Stimulated activated CD4-positive, alpha-beta T cell treated with anti-CD3 and anti-CD28 coated beads, Interleukin-15, amount 100 ng/mL, for 24 hours (primary cell): ENCODE measurements around the gene CES2.
"Not testable (repeated sequence)": the region's sequence is repeated elsewhere in the genome, so short reads cannot be mapped to it uniquely, and the experiment has no call there.

Experiments
- DNase-seq: peaks from one replicate; pipeline ENCODE4 v3.0.0-alpha.2; 2020

The CES2 gene

GRCh38 chr16:66937725-66938337 is 2.5 kb downstream of the CES2 start:
- DNase-seq: no peak

- DNase-seq: no peak
These were observed 4.0 kb downstream of the CES2 start for GRCh38 chr16:66939366-66939765.

GRCh38 chr16:66940236-66940635 is 4.9 kb downstream of the CES2 start:
- no peak for DNase-seq

DNA sequence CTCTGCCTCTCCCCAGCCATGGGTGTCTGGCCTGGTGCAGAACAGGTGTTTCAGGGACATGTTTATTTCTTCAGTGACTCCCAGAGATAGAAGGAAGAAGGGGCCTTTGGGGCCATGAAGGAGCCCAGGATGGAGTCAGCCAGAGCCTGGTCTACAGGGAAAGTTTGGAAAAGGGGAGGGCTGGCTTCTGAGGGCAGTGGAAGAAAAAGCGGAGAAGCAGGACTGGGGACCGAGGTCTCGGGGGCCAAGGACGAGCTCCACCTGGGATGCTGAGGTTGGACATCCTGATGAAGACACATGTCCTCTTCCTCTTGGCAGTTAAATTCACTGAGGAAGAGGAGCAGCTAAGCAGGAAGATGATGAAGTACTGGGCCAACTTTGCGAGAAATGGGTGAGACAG is 7.7 kb downstream of the CES2 start:
- no peak for DNase-seq

- DNase-seq: no peak
These were observed 8.2 kb downstream of the CES2 start for GRCh38 chr16:66943426-66944053.

GRCh38 chr16:66944054-66944441 is 8.7 kb downstream of the CES2 start:
- no peak for DNase-seq

- not testable (repeated sequence) for DNase-seq
These were observed 9.7 kb downstream of the CES2 start for GRCh38 chr16:66944971-66945370.

- DNase-seq: no peak
These were observed 10.6 kb downstream of the CES2 start for GRCh38 chr16:66945939-66946338.

DNA sequence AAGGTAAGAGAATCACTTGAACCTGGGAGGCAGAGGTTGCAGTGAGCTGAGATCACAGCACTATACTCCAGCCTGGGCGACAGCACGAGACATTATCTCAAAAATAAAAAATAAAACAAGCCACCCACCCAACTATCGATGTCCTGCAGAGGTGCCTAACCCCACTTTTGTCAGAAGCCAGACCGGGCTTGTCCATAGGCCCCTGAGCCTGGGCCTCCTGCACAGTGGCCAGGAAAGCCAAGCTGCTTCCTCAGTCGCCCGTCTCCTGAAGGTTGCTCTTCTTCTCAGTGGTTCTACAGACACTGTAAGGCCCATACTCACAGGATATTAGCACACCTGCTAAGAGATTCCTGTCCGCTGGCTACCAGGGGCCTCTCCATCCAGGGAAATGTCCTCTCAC is 11.2 kb downstream of the CES2 start:
- no peak for DNase-seq

GRCh38 chr16:66946974-66947301 is 11.6 kb downstream of the CES2 start:
- no peak for DNase-seq

- DNase-seq: peak; percentile 90
These were observed 12.2 kb downstream of the CES2 start for GRCh38 chr16:66947302-66948065.

- peak; percentile 27 for DNase-seq
These were observed 13.0 kb downstream of the CES2 start for GRCh38 chr16:66948134-66948836.

GRCh38 chr16:66948837-66949225 is 13.5 kb downstream of the CES2 start:
- no peak for DNase-seq

DNA sequence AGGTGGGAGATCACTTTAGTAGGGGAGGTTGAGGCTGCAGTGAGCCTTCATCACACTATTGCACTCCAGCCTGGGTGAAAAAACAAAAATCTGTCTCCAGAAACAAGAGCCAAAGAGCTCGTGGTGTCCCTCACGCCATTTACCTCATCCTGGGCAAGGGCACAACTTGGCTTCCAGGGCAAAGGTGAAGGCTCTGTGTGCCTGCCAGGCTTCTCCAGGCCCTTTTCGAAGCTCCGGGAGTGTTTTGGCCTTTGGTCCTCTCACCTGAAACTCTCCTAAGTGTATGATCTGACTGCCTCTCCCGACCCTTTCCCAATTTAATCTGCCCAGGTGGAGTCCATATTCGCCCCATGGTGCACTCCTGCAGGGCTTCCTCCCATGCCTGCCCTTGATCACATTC is 14.2 kb downstream of the CES2 start:
- no peak for DNase-seq

DNA sequence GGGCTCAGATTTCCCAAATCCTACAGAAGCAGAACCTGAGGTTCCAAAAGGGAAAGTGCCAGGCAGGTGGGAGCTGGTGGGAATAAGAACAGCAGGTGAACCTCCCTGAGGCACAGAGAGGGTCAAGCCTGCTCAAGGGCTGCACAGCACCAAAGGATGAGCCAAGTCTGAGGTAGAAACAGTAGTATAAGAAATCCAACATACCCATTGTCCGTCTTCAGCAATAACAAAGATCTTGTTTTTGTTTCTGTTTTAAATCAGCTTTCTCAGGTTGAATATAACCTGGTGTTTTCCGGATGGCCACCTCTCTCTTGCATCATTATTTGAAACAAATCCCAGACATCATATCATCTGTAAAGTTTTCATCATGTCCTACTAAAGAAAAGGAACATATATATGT is 15.1 kb downstream of the CES2 start:
- no peak for DNase-seq

GRCh38 chr16:66950971-66951790 is 15.9 kb downstream of the CES2 start:
- DNase-seq: no peak

- DNase-seq: no peak
These were observed 17.3 kb downstream of the CES2 start for GRCh38 chr16:66952430-66953110.

GRCh38 chr16:66953462-66954096 is 18.3 kb downstream of the CES2 start:
- no peak for DNase-seq

GRCh38 chr16:66954097-66954659 is 18.9 kb downstream of the CES2 start:
- peak; percentile 85 for DNase-seq

DNA sequence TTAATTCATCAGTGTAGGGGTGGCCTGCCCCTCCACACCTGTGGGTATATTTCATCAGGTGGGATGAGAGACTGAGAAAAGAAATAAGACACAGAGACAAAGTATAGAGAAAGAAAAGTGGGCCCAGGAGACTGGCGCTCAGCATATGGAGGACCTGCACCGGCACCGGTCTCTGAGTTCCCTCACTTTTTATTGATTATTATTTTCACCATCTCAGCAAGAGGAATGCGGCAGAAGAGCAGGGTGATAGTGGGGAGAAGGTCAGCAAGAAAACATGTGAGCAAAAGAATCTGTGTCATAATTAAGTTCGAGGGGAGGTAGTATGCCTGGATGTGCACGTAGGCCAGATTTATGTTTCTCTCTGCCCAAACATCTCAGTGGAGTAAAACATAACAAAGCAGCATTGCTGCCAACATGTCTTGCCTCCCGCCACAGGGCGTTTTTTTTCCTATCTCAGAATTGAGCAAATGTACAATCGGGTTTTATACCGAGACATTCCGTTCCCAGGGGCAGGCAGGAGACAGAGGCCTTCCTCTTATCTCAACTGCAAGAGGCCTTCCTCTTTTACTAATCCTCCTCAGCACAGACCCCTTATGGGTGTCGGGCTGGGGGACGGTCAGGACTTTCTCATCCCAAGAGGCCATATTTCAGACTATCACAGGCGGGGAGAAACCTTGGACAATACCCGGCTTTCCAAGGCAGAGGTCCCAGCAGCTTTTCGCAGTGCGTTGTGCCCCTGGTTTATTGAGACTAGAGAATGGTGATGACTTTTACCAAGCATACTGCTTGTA is 20.2 kb downstream of the CES2 start:
- not testable (repeated sequence) for DNase-seq

DNA sequence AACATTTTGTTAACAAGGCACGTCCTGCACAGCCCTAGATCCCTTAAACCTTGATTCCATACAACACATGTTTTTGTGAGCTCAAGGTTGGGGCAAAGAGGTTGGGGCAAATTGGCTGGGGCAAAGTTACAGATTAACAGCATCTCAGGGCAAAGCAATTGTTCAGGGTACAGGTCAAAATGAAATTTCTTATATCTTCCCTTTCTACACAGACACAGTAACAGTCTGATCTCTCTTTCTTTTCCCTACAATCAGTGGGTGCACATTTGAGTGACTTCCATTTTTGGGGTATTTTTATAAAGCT is 20.8 kb downstream of the CES2 start:
- not testable (repeated sequence) for DNase-seq
